Measurements from ENCODE around the gene ZNF473.

ZNF473 gene

GRCh38 chr19:50003810-50004419 is 21.9 kb upstream of the ZNF473 start:
- DNase-seq (ENCODE audit: low read depth): peak; percentile 97

- DNase-seq (ENCODE audit: low read depth): no peak
Measured at GRCh38 chr19:50005428-50005827, 20.4 kb upstream of the ZNF473 start.

- DNase-seq (ENCODE audit: low read depth): no peak
Measured at GRCh38 chr19:50007170-50007569, 18.6 kb upstream of the ZNF473 start.

- DNase-seq (ENCODE audit: low read depth): no peak
Measured at GRCh38 chr19:50007947-50008346, 17.9 kb upstream of the ZNF473 start.

- DNase-seq (ENCODE audit: low read depth): peak; percentile 18
Measured at GRCh38 chr19:50008532-50008931, 17.3 kb upstream of the ZNF473 start.

GRCh38 chr19:50016225-50016807 is 9.5 kb upstream of the ZNF473 start:
- no peak for DNase-seq (ENCODE audit: low read depth)

GRCh38 chr19:50020481-50020880 is 5.3 kb upstream of the ZNF473 start:
- no peak for DNase-seq (ENCODE audit: low read depth)

GRCh38 chr19:50022823-50023222 is 3.0 kb upstream of the ZNF473 start:
- no peak for DNase-seq (ENCODE audit: low read depth)

GRCh38 chr19:50024719-50025021 is 1.1 kb upstream of the ZNF473 start:
- no peak for DNase-seq (ENCODE audit: low read depth)

GRCh38 chr19:50025022-50025793 is 597 bp upstream of the ZNF473 start, which contains the start of gene VRK3:
Gene VRK3, minus strand, starts transcription at chr19:50025372. Its CDS starts 9,210 bp downstream, at chr19:50016162.
- DNase-seq (ENCODE audit: low read depth): peak; percentile 100

- DNase-seq (ENCODE audit: low read depth): no peak
Measured at GRCh38 chr19:50026550-50026906, 723 bp downstream of the ZNF473 start.

- no peak for DNase-seq (ENCODE audit: low read depth)
Measured at GRCh38 chr19:50030225-50030624, 4.4 kb downstream of the ZNF473 start.

- DNase-seq (ENCODE audit: low read depth): no peak
Measured at GRCh38 chr19:50030937-50031336, 5.1 kb downstream of the ZNF473 start.

- no peak for DNase-seq (ENCODE audit: low read depth)
Measured at GRCh38 chr19:50036908-50037307, 11.1 kb downstream of the ZNF473 start.

GRCh38 chr19:50039968-50040367 is 14.2 kb downstream of the ZNF473 start:
- DNase-seq (ENCODE audit: low read depth): no peak

GRCh38 chr19:50040967-50041366 is 15.2 kb downstream of the ZNF473 start:
- no peak for DNase-seq (ENCODE audit: low read depth)

- DNase-seq (ENCODE audit: low read depth): no peak
Measured at GRCh38 chr19:50042363-50043024, 16.7 kb downstream of the ZNF473 start.

GRCh38 chr19:50043967-50044366 is 18.2 kb downstream of the ZNF473 start:
- no peak for DNase-seq (ENCODE audit: low read depth)

- DNase-seq (ENCODE audit: low read depth): no peak
Measured at GRCh38 chr19:50044922-50045321, 19.1 kb downstream of the ZNF473 start.

GRCh38 chr19:50046649-50047503 is 21.1 kb downstream of the ZNF473 start:
- peak; percentile 37 for DNase-seq (ENCODE audit: low read depth)

- DNase-seq (ENCODE audit: low read depth): no peak
Measured at GRCh38 chr19:50047671-50048070, 21.9 kb downstream of the ZNF473 start.
